ENCODE results near the gene DUSP16. TPM values are rescaled to one million over a fixed set of nuclear protein-coding genes. Genes with fewer than 3 reads are reported as not detected.

Gene DUSP16
- total and polyA plus RNA-seq, 2 experiments from 2014 or later: 11.7 to 59.4 TPM

DNA sequence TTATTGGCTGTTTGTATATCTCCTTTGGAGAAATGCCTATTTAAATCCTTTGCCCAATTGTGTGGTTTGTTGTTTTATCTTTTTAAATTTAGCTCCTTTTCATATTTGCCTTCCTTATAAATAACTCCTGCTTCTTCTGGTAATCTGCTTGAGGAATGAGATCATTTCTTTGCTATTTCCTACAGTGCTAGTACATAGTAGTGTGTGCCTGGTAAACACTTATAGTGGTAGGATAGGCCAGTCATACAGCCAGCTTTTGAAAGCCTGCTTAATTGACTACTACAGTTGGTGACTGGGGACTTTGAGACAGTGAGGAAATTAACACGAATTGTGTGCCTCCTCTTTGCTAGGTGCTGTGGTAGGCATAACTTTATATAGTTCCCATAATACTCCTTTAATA is 137.0 kb downstream of the DUSP16 start (continued):
- no peak for TF ChIP-seq CREB1 (CRISPR knock-in tag; IDR thresholded peaks at IDR 0.05; ENCODE audit: low read depth)
- TF ChIP-seq JUNB (IDR thresholded peaks at IDR 0.05; ENCODE audit: unreplicated experiment): no peak
- TF ChIP-seq EZH2phosphoT487 (IDR thresholded peaks at IDR 0.05; ENCODE audit: unreplicated experiment): no peak
- TF ChIP-seq, protein P1, sequence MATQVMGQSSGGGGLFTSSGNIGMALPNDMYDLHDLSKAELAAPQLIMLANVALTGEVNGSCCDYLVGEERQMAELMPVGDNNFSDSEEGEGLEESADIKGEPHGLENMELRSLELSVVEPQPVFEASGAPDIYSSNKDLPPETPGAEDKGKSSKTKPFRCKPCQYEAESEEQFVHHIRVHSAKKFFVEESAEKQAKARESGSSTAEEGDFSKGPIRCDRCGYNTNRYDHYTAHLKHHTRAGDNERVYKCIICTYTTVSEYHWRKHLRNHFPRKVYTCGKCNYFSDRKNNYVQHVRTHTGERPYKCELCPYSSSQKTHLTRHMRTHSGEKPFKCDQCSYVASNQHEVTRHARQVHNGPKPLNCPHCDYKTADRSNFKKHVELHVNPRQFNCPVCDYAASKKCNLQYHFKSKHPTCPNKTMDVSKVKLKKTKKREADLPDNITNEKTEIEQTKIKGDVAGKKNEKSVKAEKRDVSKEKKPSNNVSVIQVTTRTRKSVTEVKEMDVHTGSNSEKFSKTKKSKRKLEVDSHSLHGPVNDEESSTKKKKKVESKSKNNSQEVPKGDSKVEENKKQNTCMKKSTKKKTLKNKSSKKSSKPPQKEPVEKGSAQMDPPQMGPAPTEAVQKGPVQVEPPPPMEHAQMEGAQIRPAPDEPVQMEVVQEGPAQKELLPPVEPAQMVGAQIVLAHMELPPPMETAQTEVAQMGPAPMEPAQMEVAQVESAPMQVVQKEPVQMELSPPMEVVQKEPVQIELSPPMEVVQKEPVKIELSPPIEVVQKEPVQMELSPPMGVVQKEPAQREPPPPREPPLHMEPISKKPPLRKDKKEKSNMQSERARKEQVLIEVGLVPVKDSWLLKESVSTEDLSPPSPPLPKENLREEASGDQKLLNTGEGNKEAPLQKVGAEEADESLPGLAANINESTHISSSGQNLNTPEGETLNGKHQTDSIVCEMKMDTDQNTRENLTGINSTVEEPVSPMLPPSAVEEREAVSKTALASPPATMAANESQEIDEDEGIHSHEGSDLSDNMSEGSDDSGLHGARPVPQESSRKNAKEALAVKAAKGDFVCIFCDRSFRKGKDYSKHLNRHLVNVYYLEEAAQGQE (IDR thresholded peaks at IDR 0.05; ENCODE audit: unreplicated experiment): no peak
- TF ChIP-seq, protein P2, sequence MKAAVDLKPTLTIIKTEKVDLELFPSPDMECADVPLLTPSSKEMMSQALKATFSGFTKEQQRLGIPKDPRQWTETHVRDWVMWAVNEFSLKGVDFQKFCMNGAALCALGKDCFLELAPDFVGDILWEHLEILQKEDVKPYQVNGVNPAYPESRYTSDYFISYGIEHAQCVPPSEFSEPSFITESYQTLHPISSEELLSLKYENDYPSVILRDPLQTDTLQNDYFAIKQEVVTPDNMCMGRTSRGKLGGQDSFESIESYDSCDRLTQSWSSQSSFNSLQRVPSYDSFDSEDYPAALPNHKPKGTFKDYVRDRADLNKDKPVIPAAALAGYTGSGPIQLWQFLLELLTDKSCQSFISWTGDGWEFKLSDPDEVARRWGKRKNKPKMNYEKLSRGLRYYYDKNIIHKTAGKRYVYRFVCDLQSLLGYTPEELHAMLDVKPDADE (IDR thresholded peaks at IDR 0.05): no peak

DNA sequence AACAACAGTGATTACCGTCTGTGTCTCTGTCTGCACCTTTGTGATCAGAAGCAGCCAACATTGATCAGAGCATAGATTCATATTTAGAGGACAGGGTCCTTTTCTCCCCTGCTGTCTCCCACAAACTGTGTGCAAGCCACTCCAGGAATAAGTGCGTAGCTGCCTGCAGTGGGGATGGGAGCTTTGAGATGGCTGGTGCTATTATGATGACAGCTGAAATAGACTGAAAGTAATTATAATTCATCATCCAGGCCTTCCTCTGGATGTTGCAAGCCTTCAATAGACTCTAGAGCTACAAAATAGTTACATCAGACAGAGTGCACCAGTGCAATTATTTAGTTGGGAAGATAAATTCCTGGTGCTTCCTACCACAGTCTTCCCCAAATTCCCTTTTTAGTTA is 137.7 kb downstream of the DUSP16 start:
- Mint-ChIP-seq H3K27ac (0 out of 2 replicates have a peak overlapping the region, but pooled peaks have one; percentile 12), H3K4me1 (peaks cover 15% of the 10 kb centered on the region)
- no peak for ATAC-seq
- TF ChIP-seq POLR2AphosphoS5 (IDR thresholded peaks at IDR 0.05; ENCODE audit: low read depth): no peak
- no peak for TF ChIP-seq ZNF331 (CRISPR knock-in tag; IDR thresholded peaks at IDR 0.05; ENCODE audit: low read depth)
- TF ChIP-seq STAT1 (IDR thresholded peaks at IDR 0.05; ENCODE audit: unreplicated experiment): no peak
- TF ChIP-seq NANOG (IDR thresholded peaks at IDR 0.05; ENCODE audit: borderline replicate concordance): no peak
- no peak for TF ChIP-seq EZH2 (IDR thresholded peaks at IDR 0.05; ENCODE audit: low read depth, unreplicated experiment)
- TF ChIP-seq, protein P3, sequence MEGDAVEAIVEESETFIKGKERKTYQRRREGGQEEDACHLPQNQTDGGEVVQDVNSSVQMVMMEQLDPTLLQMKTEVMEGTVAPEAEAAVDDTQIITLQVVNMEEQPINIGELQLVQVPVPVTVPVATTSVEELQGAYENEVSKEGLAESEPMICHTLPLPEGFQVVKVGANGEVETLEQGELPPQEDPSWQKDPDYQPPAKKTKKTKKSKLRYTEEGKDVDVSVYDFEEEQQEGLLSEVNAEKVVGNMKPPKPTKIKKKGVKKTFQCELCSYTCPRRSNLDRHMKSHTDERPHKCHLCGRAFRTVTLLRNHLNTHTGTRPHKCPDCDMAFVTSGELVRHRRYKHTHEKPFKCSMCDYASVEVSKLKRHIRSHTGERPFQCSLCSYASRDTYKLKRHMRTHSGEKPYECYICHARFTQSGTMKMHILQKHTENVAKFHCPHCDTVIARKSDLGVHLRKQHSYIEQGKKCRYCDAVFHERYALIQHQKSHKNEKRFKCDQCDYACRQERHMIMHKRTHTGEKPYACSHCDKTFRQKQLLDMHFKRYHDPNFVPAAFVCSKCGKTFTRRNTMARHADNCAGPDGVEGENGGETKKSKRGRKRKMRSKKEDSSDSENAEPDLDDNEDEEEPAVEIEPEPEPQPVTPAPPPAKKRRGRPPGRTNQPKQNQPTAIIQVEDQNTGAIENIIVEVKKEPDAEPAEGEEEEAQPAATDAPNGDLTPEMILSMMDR (conservative IDR thresholded peaks at IDR 0.05; ENCODE audit: low read depth in 2 of 2): no peak
- TF ChIP-seq EZH2phosphoT487 (IDR thresholded peaks at IDR 0.05; ENCODE audit: unreplicated experiment): no peak
- TF ChIP-seq, protein P4, sequence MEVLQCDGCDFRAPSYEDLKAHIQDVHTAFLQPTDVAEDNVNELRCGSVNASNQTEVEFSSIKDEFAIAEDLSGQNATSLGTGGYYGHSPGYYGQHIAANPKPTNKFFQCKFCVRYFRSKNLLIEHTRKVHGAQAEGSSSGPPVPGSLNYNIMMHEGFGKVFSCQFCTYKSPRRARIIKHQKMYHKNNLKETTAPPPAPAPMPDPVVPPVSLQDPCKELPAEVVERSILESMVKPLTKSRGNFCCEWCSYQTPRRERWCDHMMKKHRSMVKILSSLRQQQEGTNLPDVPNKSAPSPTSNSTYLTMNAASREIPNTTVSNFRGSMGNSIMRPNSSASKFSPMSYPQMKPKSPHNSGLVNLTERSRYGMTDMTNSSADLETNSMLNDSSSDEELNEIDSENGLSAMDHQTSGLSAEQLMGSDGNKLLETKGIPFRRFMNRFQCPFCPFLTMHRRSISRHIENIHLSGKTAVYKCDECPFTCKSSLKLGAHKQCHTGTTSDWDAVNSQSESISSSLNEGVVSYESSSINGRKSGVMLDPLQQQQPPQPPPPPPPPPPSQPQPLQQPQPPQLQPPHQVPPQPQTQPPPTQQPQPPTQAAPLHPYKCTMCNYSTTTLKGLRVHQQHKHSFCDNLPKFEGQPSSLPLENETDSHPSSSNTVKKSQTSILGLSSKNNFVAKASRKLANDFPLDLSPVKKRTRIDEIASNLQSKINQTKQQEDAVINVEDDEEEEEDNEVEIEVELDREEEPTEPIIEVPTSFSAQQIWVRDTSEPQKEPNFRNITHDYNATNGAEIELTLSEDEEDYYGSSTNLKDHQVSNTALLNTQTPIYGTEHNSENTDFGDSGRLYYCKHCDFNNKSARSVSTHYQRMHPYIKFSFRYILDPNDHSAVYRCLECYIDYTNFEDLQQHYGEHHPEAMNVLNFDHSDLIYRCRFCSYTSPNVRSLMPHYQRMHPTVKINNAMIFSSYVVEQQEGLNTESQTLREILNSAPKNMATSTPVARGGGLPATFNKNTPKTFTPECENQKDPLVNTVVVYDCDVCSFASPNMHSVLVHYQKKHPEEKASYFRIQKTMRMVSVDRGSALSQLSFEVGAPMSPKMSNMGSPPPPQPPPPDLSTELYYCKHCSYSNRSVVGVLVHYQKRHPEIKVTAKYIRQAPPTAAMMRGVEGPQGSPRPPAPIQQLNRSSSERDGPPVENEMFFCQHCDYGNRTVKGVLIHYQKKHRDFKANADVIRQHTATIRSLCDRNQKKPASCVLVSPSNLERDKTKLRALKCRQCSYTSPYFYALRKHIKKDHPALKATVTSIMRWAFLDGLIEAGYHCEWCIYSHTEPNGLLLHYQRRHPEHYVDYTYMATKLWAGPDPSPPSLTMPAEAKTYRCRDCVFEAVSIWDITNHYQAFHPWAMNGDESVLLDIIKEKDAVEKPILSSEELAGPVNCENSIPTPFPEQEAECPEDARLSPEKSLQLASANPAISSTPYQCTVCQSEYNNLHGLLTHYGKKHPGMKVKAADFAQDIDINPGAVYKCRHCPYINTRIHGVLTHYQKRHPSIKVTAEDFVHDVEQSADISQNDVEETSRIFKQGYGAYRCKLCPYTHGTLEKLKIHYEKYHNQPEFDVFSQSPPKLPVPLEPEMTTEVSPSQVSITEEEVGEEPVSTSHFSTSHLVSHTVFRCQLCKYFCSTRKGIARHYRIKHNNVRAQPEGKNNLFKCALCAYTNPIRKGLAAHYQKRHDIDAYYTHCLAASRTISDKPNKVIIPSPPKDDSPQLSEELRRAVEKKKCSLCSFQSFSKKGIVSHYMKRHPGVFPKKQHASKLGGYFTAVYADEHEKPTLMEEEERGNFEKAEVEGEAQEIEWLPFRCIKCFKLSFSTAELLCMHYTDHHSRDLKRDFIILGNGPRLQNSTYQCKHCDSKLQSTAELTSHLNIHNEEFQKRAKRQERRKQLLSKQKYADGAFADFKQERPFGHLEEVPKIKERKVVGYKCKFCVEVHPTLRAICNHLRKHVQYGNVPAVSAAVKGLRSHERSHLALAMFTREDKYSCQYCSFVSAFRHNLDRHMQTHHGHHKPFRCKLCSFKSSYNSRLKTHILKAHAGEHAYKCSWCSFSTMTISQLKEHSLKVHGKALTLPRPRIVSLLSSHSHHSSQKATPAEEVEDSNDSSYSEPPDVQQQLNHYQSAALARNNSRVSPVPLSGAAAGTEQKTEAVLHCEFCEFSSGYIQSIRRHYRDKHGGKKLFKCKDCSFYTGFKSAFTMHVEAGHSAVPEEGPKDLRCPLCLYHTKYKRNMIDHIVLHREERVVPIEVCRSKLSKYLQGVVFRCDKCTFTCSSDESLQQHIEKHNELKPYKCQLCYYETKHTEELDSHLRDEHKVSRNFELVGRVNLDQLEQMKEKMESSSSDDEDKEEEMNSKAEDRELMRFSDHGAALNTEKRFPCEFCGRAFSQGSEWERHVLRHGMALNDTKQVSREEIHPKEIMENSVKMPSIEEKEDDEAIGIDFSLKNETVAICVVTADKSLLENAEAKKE (CRISPR knock-in tag; IDR thresholded peaks at IDR 0.05): no peak
- no peak for TF ChIP-seq JUNB (IDR thresholded peaks at IDR 0.05; ENCODE audit: unreplicated experiment)

More for the DNA sequence above, 137.7 kb downstream of the DUSP16 start:
- Histone ChIP-seq H3K27me3 (ENCODE audit: insufficient read depth) (no peaks in the 10 kb centered on the region), H3K79me2 (replicated peaks; ENCODE audit: insufficient read depth) (no peaks in the 10 kb centered on the region; the same call in 1 of the 2 replicates), H3K9me2 (ENCODE audit: insufficient read depth) (no peaks in the 10 kb centered on the region), H4K20me1 (replicated peaks; ENCODE audit: insufficient read depth) (no peaks in the 10 kb centered on the region), H3K36me3 (ENCODE audit: insufficient read depth) (peaks cover 8% of the 10 kb centered on the region; the same call in 1 of the 2 replicates), H3K4me2 (peak overlapping the region; percentile 41; the same call in 1 of the 2 replicates), H3F3A (replicated peaks; ENCODE audit: low read depth) (no peaks in the 10 kb centered on the region), H2AFZ (no peak overlapping the region), H3K4me3 (no peak overlapping the region), H3K4me1 (ENCODE audit: insufficient read depth) (peaks cover 7% of the 10 kb centered on the region; the same call in 1 of the 2 replicates), H3K27ac (ENCODE audit: low read depth) (no peak overlapping the region)
- H3K4me3 Mint-ChIP-seq: no peak overlapping the region
- peaks cover 38% of the 10 kb centered on the region for H3K9me3 Mint-ChIP-seq
- no peak for DNase-seq (ENCODE audit: low spot score)
- H3K27me3 Mint-ChIP-seq (ENCODE audit: insufficient read depth, low read depth, poor library complexity): peaks cover 4% of the 10 kb centered on the region
- H3K36me3 Mint-ChIP-seq (ENCODE audit: low read depth): peaks cover 32% of the 10 kb centered on the region

Measured in GM23338 (cell line).